SK-N-SH (cell line): ENCODE data around the gene LDHD. TPM values are rescaled to one million over a fixed set of nuclear protein-coding genes. Genes with fewer than 3 reads are reported as not detected.

Experiments used
- CTCF ChIA-PET: fragments of 300-600, 350-600 bp; formaldehyde crosslinking; extraction: SDS; loops from one replicate; lab custom pipeline; 2021; lab: Yijun Ruan, JAX
- POLR2A ChIA-PET: fragments of 350-600 bp; sonication (Branson Sonifier 250); formaldehyde crosslinking; extraction: SDS; loops from one replicate; lab custom pipeline; 2020; ENCODE audit warnings: antibody characterized with exemption, inconsistent platforms; lab: Yijun Ruan, JAX
- DNase-seq: peaks from one replicate; pipeline ENCODE4 v3.0.0; 2012
- H2AFZ ChIP-seq: fragments of 200-600 bp; sonication (generic); 2 replicates; pipeline ENCODE4 v1.8.1; 2016; ENCODE audit warnings: antibody characterized with exemption, mild to moderate bottlenecking, low read depth
- H3F3A ChIP-seq: fragments of 200-600 bp; sonication (generic); replicated peaks from 2 replicates; pipeline ENCODE3; 2016; ENCODE audit warnings: antibody characterized with exemption, mild to moderate bottlenecking; ENCODE audit not compliant: insufficient read depth
- H3K27ac ChIP-seq, 2 experiments: fragments of 200-500 bp in 1 of 2; fragments of 200-600 bp in 1 of 2; sonication (Bioruptor generic) in 1 of 2; sonication (generic), shearing (Covaris generic) in 1 of 2; 2 replicates each; pipeline versions ENCODE4 v1.5.1 to v1.6.1; 2014 to 2016; ENCODE audit warnings: low read depth in 2 of 2, inconsistent platforms in 1 of 2, low read length in 1 of 2, mild to moderate bottlenecking in 1 of 2, mixed read lengths in 1 of 2
- H3K27me3 ChIP-seq: fragments of 200-600 bp; sonication (generic), shearing (Covaris generic); 2 replicates; pipeline ENCODE4 v1.6.1; 2016; ENCODE audit warnings: mixed run types; ENCODE audit not compliant: insufficient read depth
- H3K36me3 ChIP-seq, 2 experiments: fragments of 200-500 bp in 1 of 2; fragments of 200-600 bp in 1 of 2; sonication (Bioruptor generic) in 1 of 2; sonication (generic) in 1 of 2; replicated peaks in 1 of 2; 2 replicates each; pipeline versions ENCODE3 to v1.5.1; 2014 to 2016; ENCODE audit warnings: low read length in 1 of 2, mild to moderate bottlenecking in 1 of 2; ENCODE audit not compliant: insufficient read depth in 2 of 2, control insufficient read depth in 1 of 2
- H3K4me1 ChIP-seq, 2 experiments: fragments of 200-500 bp in 1 of 2; fragments of 200-600 bp in 1 of 2; sonication (Bioruptor generic) in 1 of 2; sonication (generic), shearing (Covaris generic) in 1 of 2; 2 replicates each; pipeline versions ENCODE4 v1.5.1 to v1.6.1; 2014 to 2016; ENCODE audit warnings: low read depth in 1 of 2, low read length in 1 of 2, mixed run types in 1 of 2; ENCODE audit not compliant: insufficient read depth in 2 of 2, control insufficient read depth in 1 of 2
- H3K4me2 ChIP-seq: fragments of 200-600 bp; sonication (generic), shearing (Covaris generic); 2 replicates; pipeline ENCODE4 v1.6.1; 2017; ENCODE audit warnings: mixed run types
- H3K4me3 ChIP-seq, 2 experiments: fragments of 200-500 bp in 1 of 2; fragments of 200-600 bp in 1 of 2; sonication (Bioruptor generic) in 1 of 2; sonication (generic), shearing (Covaris generic) in 1 of 2; 2 replicates each; pipeline versions ENCODE4 v1.5.1 to v1.8.1; 2014 to 2016; ENCODE audit warnings: low read depth in 2 of 2, inconsistent platforms in 1 of 2, low read length in 1 of 2, mild to moderate bottlenecking in 1 of 2, mixed read lengths in 1 of 2, moderate library complexity in 1 of 2
- H3K79me2 ChIP-seq: fragments of 200-600 bp; sonication (generic); 2 replicates; pipeline ENCODE4 v1.8.1; 2017; ENCODE audit warnings: mild to moderate bottlenecking; ENCODE audit not compliant: insufficient read depth
- H3K9ac ChIP-seq: fragments of 200-600 bp; sonication (generic); 2 replicates; pipeline ENCODE4 v1.6.1; 2017; ENCODE audit warnings: mixed run types
- H3K9me2 ChIP-seq: fragments of 200-600 bp; sonication (generic); 2 replicates; pipeline ENCODE4 v1.6.1; 2017; ENCODE audit warnings: mixed run types
- H3K9me3 ChIP-seq: fragments of 200-600 bp; sonication (generic); 2 replicates; pipeline ENCODE4 v1.6.1; 2017; ENCODE audit warnings: mixed run types, mild to moderate bottlenecking, moderate library complexity
- H4K20me1 ChIP-seq: fragments of 200-600 bp; sonication (generic); 2 replicates; pipeline ENCODE4 v1.6.1; 2017; ENCODE audit warnings: mild to moderate bottlenecking, mixed run types; ENCODE audit not compliant: insufficient read depth
- CHD2 ChIP-seq: fragments of 150-350 bp; IDR thresholded peaks from 2 replicates; pipeline ENCODE4 v1.6.1; 2018; ENCODE audit warnings: low read length; ENCODE audit not compliant: partially characterized antibody
- EP300 ChIP-seq, 2 experiments: IDR thresholded peaks; 2 replicates each; pipeline versions ENCODE4 v1.4.0 to v1.6.1; 2012; ENCODE audit warnings: borderline replicate concordance in 1 of 2, low read depth in 1 of 2, low read length in 1 of 2
- FOXJ3 ChIP-seq: sonication (generic); formaldehyde crosslinking; IDR thresholded peaks from 2 replicates; pipeline ENCODE4 v1.5.1; 2020; ENCODE audit warnings: mild to moderate bottlenecking, missing genetic modification reagents
- GATA2 ChIP-seq: sonication (generic); formaldehyde crosslinking; IDR thresholded peaks from 2 replicates; pipeline ENCODE4 v1.5.0; 2020; ENCODE audit warnings: mild to moderate bottlenecking, missing genetic modification reagents
- MXI1 ChIP-seq: IDR thresholded peaks from 2 replicates; pipeline ENCODE4 v1.6.1; 2012; ENCODE audit warnings: mild to moderate bottlenecking, low read depth, low read length, improper control_type of control experiment
- NFIC ChIP-seq: IDR thresholded peaks from 2 replicates; pipeline ENCODE4 v1.4.0; 2012; ENCODE audit warnings: borderline replicate concordance
- RAD21 ChIP-seq: IDR thresholded peaks from 2 replicates; pipeline ENCODE4 v1.6.1; 2012; ENCODE audit warnings: mild to moderate bottlenecking, low read length
- RXRA ChIP-seq: IDR thresholded peaks from 2 replicates; pipeline ENCODE4 v1.4.0; 2012; ENCODE audit warnings: low read depth, mild to moderate bottlenecking, borderline replicate concordance
- SIN3A ChIP-seq: IDR thresholded peaks from 2 replicates; pipeline ENCODE4 v1.6.1; 2012; ENCODE audit warnings: low read depth, mild to moderate bottlenecking, low read length, moderate library complexity, borderline replicate concordance
- TCF12 ChIP-seq: IDR thresholded peaks from 2 replicates; pipeline ENCODE4 v1.4.0; 2012
- TEAD4 ChIP-seq: IDR thresholded peaks from 2 replicates; pipeline ENCODE4 v1.4.0; 2012; ENCODE audit warnings: mild to moderate bottlenecking, borderline replicate concordance; ENCODE audit not compliant: insufficient read depth
- USF2 ChIP-seq: fragments of 150-350 bp; IDR thresholded peaks from 2 replicates; pipeline ENCODE4 v1.6.1; 2017; ENCODE audit warnings: antibody characterized with exemption, low read length, low read depth, borderline replicate concordance
- ZBTB33 ChIP-seq: IDR thresholded peaks from 2 replicates; pipeline ENCODE4 v1.4.0; 2012; ENCODE audit warnings: low read depth, borderline replicate concordance
- WGBS: methylation state at CpG from one replicate; pipeline ENCODE4 v1.1.6; 2017; ENCODE audit warnings: low lambda C conversion rate; 5-methylcytosine and 5-hydroxymethylcytosine counted together
- polyA plus RNA-seq, 3 experiments: library from polyadenylated mRNA; depleted of rRNA; stranded (reverse); fragments of >200 nt; gene quantifications; 2 replicates each; pipeline ENCODE4 v1.2.3, GENCODE V29; 2012
- TF ChIP-seq, protein P1 (sequence below): fragments of 150-350 bp; IDR thresholded peaks from 2 replicates; pipeline ENCODE4 v1.6.1; 2016; ENCODE audit warnings: mild to moderate bottlenecking, low read depth, low read length

Gene LDHD
- 0.53 and 0.70 TPM in 2 replicates for polyA plus RNA-seq (2012; rRNA removed)
- polyA plus RNA-seq (2012; cell fraction: cytosol; rRNA removed): 0.15 and 0.25 TPM in 2 replicates
- 1.4 TPM in 2 replicates for polyA plus RNA-seq (2012; cell fraction: nucleus; rRNA removed)

GRCh38 chr16:75116081-75116910 lies at the start of gene LDHD:
TSS of gene LDHD (minus strand) at chr16:75116780. CDS start at chr16:75116720, 60 bp downstream.
- H3K4me3 ChIP-seq: peak within 1 kb of the TSS in 1 of 2 experiments; percentile 37; a peak in 3 of 4 replicates
- 0 out of 2 replicates have a peak within 1 kb of the TSS, but pooled peaks have one; percentile 41 for H3K4me2 ChIP-seq
- H3K27ac ChIP-seq: no peak within 1 kb of the TSS
- no peaks in the 10 kb centered on the region for H3K9me2 ChIP-seq
- ChIA-PET CTCF (interaction anchor here (1.7 kb wide), 1 partner anchor 118 kb away, joined by 11 read pairs; the partner anchor contains the start of gene ZNRF1), POLR2A (interaction anchor here (0.7 kb wide), 1 partner anchor 10 kb away, joined by 3 read pairs; no protein-coding TSS in a partner anchor)
- no peaks in the 10 kb centered on the region for H3K27me3 ChIP-seq
- no peaks in the 10 kb centered on the region for H3F3A ChIP-seq
- peaks cover 0 to 10% of the 10 kb centered on the region in 2 experiments; a peak in 1 of 4 replicates for H3K4me1 ChIP-seq
- H3K9me3 ChIP-seq: no peaks in the 10 kb centered on the region
- TF ChIP-seq TEAD4: no peak
- TF ChIP-seq RAD21: no peak
- H3K36me3 ChIP-seq: no peaks in the 10 kb centered on the region
- 75% methylated on average over 14 of the region's 15 CpGs for WGBS
- no peaks in the 10 kb centered on the region for H4K20me1 ChIP-seq
- H3K9ac ChIP-seq: no peak within 1 kb of the TSS
- H3K79me2 ChIP-seq: no peaks in the 10 kb centered on the region
- H2AFZ ChIP-seq: no peak within 1 kb of the TSS
- DNase-seq: peak; percentile 71

DNA sequence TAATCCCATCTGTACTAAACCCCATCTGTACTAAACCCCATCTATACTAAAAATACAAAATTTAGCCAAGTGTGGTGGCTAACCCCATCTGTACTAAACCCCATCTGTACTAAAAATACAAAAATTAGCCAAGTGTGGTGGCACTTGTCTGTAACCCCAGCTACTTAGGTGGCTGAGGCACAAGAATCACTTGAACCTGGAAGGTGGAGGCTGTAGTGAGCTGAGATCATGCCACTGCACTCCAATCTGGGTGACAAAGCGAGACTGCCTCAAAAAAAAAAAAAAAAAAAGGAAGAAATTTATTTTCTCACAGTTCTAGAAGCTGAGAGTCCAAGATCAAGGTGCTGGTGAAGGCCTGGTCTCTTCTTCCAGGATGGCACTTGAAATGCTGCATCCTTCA lies 43.8 kb upstream of the LDHD start:
- Histone ChIP-seq H3K9me3 (peaks cover 11% of the 10 kb centered on the region), H3K4me1 (no peaks in the 10 kb centered on the region), H3K4me2 (no peak overlapping the region), H3K27ac (no peak overlapping the region), H4K20me1 (no peaks in the 10 kb centered on the region)
- CTCF ChIA-PET: no interaction called here
- TF ChIP-seq MXI1 (no peak), ZBTB33 (no peak), SIN3A (no peak), RAD21 (no peak), GATA2 (no peak), NFIC (no peak), TCF12 (no peak), FOXJ3 (no peak), EP300 (IDR thresholded peaks at IDR 0.05; ENCODE audit: borderline replicate concordance in 1 of 2, low read depth in 1 of 2, low read length in 1 of 2) (no peak), CHD2 (no peak), RXRA (no peak), USF2 (no peak)
- TF ChIP-seq, protein P1, sequence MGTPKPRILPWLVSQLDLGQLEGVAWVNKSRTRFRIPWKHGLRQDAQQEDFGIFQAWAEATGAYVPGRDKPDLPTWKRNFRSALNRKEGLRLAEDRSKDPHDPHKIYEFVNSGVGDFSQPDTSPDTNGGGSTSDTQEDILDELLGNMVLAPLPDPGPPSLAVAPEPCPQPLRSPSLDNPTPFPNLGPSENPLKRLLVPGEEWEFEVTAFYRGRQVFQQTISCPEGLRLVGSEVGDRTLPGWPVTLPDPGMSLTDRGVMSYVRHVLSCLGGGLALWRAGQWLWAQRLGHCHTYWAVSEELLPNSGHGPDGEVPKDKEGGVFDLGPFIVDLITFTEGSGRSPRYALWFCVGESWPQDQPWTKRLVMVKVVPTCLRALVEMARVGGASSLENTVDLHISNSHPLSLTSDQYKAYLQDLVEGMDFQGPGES: no peak
- TF ChIP-seq, all 33 proteins: peak for 0
- peaks cover 5 to 51% of the 10 kb centered on the region in 2 experiments for H3K36me3 ChIP-seq
- 92% methylated on average over 1 of the region's 1 CpG for WGBS
- H2AFZ ChIP-seq: no peak overlapping the region
- no peaks in the 10 kb centered on the region for H3K27me3 ChIP-seq
- H3K79me2 ChIP-seq: peaks cover 4% of the 10 kb centered on the region; the same call in 1 of the 2 replicates
- H3K4me3 ChIP-seq: no peak overlapping the region
- no peak overlapping the region for H3K9ac ChIP-seq
- H3F3A ChIP-seq: peaks cover 9% of the 10 kb centered on the region
- no peaks in the 10 kb centered on the region for H3K9me2 ChIP-seq
- POLR2A ChIA-PET: no interaction called here
- no peak for DNase-seq
